ENCODE results near the gene TMEM92.

DNA sequence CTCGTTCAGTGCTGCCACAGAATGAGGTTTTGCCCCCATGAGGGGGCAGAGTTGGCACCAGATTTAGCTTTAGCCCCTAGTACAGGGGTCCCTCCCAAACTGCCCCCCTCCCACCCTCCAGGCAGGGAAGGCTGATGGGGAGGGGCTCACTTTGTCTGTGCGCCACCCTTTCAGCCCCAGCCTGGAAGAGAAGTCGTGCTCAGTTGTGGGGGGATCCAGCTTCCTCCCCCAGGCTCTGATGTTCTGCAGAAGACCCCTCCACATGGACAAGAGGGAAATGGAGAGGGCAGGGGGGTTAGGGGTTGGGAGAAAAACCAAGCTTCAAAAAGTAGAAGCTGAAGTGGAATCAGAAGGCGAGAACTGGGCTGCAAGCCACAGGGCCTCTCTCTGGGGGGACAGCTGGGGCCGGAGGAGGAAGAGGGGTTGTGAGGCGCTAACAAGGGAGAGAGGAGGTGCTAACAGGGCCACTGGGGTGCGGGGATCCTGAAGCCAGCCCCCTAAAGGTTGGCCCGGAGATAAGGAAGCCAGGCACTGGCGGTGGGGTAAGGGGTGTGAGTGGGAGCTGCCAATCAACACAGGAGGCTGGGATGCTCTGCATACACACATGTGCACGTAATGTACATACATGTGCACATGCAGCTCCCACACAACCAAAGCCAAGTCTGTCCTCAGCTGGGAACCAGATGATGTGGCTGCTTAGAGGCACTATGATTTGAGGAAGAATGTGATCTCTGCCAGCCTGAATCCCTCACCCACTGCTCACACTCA lies 7.0 kb upstream of the TMEM92 start:
- no peak for TF ChIP-seq POLR2A (IDR thresholded peaks at IDR 0.05; ENCODE audit: low read length)
- no peak for TF ChIP-seq GATA1 (IDR thresholded peaks at IDR 0.05; ENCODE audit: low read depth, low read length)
